Keratinocyte (primary cell): ENCODE measurements around the gene UBAC2. TPM values are rescaled to one million over a fixed set of nuclear protein-coding genes. Genes with fewer than 3 reads are reported as not detected.

Experiments used
- DNase-seq: peaks from one replicate; pipeline ENCODE4 v3.0.0-alpha.2; 2011; ENCODE audit warnings: low read depth, missing footprints, low spot score
- FAIRE-seq: peaks from 2 replicates; lab custom pipeline; 2011; peaks lifted over from hg19 to GRCh38; lab: Jason Lieb, UNC
- H2AFZ ChIP-seq: 2 replicates; pipeline ENCODE4 v1.6.0; 2012; ENCODE audit warnings: low read length, control low read depth, inconsistent platforms; ENCODE audit not compliant: control insufficient read depth
- H3K27ac ChIP-seq: 2 replicates; pipeline ENCODE4 v1.5.1; 2011; ENCODE audit warnings: low read length; ENCODE audit not compliant: control insufficient read depth, insufficient read depth
- H3K27me3 ChIP-seq: 3 replicates; pipeline ENCODE4 v1.6.0; 2011; ENCODE audit warnings: low read length; ENCODE audit not compliant: control insufficient read depth, insufficient read depth; ENCODE audit errors: extremely low read depth
- H3K36me3 ChIP-seq, 2 experiments: 2 replicates in 1 of 2; 3 replicates in 1 of 2; pipeline ENCODE4 v1.5.1; 2011; ENCODE audit warnings: low read length in 2 of 2, mild to moderate bottlenecking in 1 of 2; ENCODE audit not compliant: control insufficient read depth in 2 of 2, insufficient read depth in 2 of 2; ENCODE audit errors: extremely low read depth in 1 of 2
- H3K4me1 ChIP-seq: 3 replicates; pipeline ENCODE4 v1.5.1; 2011; ENCODE audit warnings: low read length; ENCODE audit not compliant: control insufficient read depth, insufficient read depth; ENCODE audit errors: extremely low read depth
- H3K4me2 ChIP-seq: 3 replicates; pipeline ENCODE4 v1.6.0; 2011; ENCODE audit warnings: low read depth, low read length; ENCODE audit not compliant: control insufficient read depth, insufficient read depth; ENCODE audit errors: extremely low read depth
- H3K4me3 ChIP-seq, 3 experiments: fragments of 200-600 bp in 1 of 3; sonication (generic) in 1 of 3; 2 replicates in 2 of 3; 3 replicates in 1 of 3; pipeline ENCODE4 v1.5.1; 2011 to 2016; ENCODE audit warnings: low read length in 3 of 3, mild to moderate bottlenecking in 3 of 3, control low read depth in 2 of 3, inconsistent platforms in 1 of 3, low read depth in 1 of 3, mixed read lengths in 1 of 3, mixed run types in 1 of 3, moderate library complexity in 1 of 3; ENCODE audit not compliant: control insufficient read depth in 2 of 3, insufficient read depth in 2 of 3; ENCODE audit errors: extremely low read depth in 1 of 3
- H3K79me2 ChIP-seq: 2 replicates; pipeline ENCODE4 v1.6.0; 2012; ENCODE audit warnings: low read length; ENCODE audit not compliant: control insufficient read depth, insufficient read depth
- H3K9ac ChIP-seq: 3 replicates; pipeline ENCODE4 v1.6.0; 2011; ENCODE audit warnings: low read length; ENCODE audit not compliant: control insufficient read depth, insufficient read depth; ENCODE audit errors: extremely low read depth
- H3K9me1 ChIP-seq: 3 replicates; pipeline ENCODE4 v1.6.0; 2011; ENCODE audit warnings: low read length; ENCODE audit not compliant: control insufficient read depth, insufficient read depth; ENCODE audit errors: extremely low read depth
- H3K9me3 ChIP-seq: 2 replicates; pipeline ENCODE4 v1.5.1; 2012; ENCODE audit warnings: low read depth, low read length; ENCODE audit not compliant: control insufficient read depth
- H4K20me1 ChIP-seq: 3 replicates; pipeline ENCODE4 v1.6.0; 2011; ENCODE audit warnings: low read length; ENCODE audit not compliant: control insufficient read depth, insufficient read depth; ENCODE audit errors: extremely low read depth
- EZH2 ChIP-seq: IDR thresholded peaks from one replicate; pipeline ENCODE4 v1.6.1; 2012; ENCODE audit warnings: inconsistent platforms, mild to moderate bottlenecking, low read length, moderate library complexity
- dilution Hi-C: fragments of 300-500 bp; cut with MboI; formaldehyde crosslinking; loops from one replicate; pipeline ENCODE4 v1.7.0; 2020; ENCODE audit warnings: low sequenced_read_pairs; ENCODE audit not compliant: extremely low pct_ligation_motif_present
- polyA plus RNA-seq, 5 experiments: library from polyadenylated mRNA; depleted of rRNA in 3 of 5; stranded (reverse) in 3 of 5; stranded (forward) in 1 of 5; unstranded in 1 of 5; fragments of >200 nt; gene quantifications; 1 replicate in 1 of 5; 2 replicates in 3 of 5; 3 replicates in 1 of 5; pipeline versions ENCODE4 v1.2.1 to v1.2.3, GENCODE V29; 2011 to 2012; ENCODE audit warnings: missing spikeins in 2 of 5, low read depth in 1 of 5, low replicate concordance in 1 of 5
- TF ChIP-seq, protein P1 (sequence below), 3 experiments: IDR thresholded peaks in 1 of 3; conservative IDR thresholded peaks in 1 of 3; optimal IDR thresholded peaks in 1 of 3; 2 replicates in 2 of 3; 3 replicates in 1 of 3; pipeline versions ENCODE3 to v1.5.1; 2011; ENCODE audit warnings: low read length in 3 of 3, mild to moderate bottlenecking in 3 of 3, moderate library complexity in 2 of 3, control low read depth in 1 of 3, inconsistent platforms in 1 of 3; ENCODE audit not compliant: insufficient read depth in 2 of 3; ENCODE audit errors: extremely low read depth in 1 of 3

UBAC2 gene
- polyA plus RNA-seq, 1 donor (not counting 4 experiments of a cell fraction or from before 2014, with no cell fraction given) = 104 TPM

DNA sequence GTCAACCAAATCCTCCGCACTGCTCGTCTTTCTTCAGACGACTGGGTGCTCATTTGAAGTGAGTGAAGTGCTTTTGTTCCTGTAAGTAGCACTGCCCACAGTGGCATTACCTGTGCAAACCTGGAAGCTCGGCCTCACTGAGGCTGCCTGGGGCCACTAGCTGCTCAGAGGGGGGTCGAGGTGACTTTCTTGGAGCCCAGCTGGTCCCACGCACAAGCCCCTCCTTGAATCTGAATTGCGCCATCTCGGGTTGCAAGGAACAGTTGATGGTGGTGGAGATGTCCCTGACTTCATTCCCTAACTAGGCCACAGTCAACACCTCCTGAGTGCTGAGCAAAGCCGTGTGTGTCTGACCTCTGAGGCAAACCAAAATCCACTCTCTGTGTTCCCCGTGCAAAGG lies 185.8 kb downstream of the UBAC2 start:
- DNase-seq (no peak), FAIRE-seq (no peak)
- Histone ChIP-seq H3K4me3 (no peak overlapping the region), H3K27me3 (no peaks in the 10 kb centered on the region), H3K9ac (no peak overlapping the region), H3K36me3 (peaks cover 0 to 1% of the 10 kb centered on the region in 2 experiments), H3K9me3 (no peaks in the 10 kb centered on the region), H4K20me1 (no peaks in the 10 kb centered on the region), H3K79me2 (no peaks in the 10 kb centered on the region), H3K9me1 (no peaks in the 10 kb centered on the region), H3K27ac (no peak overlapping the region), H2AFZ (no peak overlapping the region), H3K4me1 (no peaks in the 10 kb centered on the region), H3K4me2 (no peak overlapping the region)
- TF ChIP-seq, protein P1, sequence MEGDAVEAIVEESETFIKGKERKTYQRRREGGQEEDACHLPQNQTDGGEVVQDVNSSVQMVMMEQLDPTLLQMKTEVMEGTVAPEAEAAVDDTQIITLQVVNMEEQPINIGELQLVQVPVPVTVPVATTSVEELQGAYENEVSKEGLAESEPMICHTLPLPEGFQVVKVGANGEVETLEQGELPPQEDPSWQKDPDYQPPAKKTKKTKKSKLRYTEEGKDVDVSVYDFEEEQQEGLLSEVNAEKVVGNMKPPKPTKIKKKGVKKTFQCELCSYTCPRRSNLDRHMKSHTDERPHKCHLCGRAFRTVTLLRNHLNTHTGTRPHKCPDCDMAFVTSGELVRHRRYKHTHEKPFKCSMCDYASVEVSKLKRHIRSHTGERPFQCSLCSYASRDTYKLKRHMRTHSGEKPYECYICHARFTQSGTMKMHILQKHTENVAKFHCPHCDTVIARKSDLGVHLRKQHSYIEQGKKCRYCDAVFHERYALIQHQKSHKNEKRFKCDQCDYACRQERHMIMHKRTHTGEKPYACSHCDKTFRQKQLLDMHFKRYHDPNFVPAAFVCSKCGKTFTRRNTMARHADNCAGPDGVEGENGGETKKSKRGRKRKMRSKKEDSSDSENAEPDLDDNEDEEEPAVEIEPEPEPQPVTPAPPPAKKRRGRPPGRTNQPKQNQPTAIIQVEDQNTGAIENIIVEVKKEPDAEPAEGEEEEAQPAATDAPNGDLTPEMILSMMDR (optimal IDR thresholded peaks at IDR 0.05 in 1 of 3, IDR thresholded peaks at IDR 0.05 in 1 of 3, conservative IDR thresholded peaks at IDR 0.05 in 1 of 3; ENCODE audit: extremely low read depth in 1 of 3, insufficient read depth in 2 of 3, low read length in 3 of 3) = no peak
- no peak for TF ChIP-seq EZH2
- dilution Hi-C loops = no loop called here

DNA sequence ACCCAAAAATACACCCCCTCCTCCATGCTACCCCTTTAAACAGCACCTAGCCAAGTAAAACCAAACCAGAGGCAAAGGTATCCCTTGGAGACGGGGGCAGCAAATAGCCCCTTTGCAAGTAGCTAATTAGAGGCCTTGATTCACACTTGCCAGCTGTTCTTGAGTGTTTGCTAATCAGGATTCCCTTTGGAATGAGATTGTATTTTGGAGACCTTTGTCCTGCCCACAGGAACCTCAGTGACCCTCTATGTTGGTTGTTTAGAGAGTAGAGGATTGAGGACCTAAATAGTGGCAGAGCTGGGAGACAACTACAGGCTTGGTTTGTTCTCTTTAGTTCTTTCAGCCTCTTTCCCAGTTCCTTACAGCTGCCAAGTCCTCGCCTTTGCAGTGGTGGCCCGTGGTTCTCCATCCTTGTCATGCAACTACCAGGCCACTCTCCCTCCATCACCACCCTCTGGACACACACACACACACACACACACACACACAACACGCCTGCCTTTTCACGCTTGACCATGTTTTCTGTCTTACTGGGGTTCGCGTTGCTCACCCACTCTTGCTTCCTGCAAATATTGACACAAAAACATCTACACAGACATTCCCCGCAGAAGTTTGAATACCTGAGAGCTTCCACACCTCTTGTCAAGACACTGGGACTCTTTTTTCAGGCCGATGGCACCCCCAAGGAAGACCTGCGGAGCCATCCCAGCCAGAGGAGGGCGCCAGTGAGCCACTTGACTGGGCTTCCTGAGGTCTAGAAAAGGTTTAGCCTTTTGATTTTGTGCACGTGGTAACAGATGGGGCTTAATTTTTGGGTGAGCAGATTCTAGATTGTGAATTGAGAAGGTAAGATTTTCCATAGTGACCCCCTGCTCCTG lies 186.5 kb downstream of the UBAC2 start:
- Histone ChIP-seq H3K27me3 (peaks cover 2% of the 10 kb centered on the region), H3K9me1 (no peaks in the 10 kb centered on the region), H3K9ac (no peak overlapping the region), H3K4me1 (no peaks in the 10 kb centered on the region), H4K20me1 (no peaks in the 10 kb centered on the region), H3K4me2 (no peak overlapping the region), H3K9me3 (no peaks in the 10 kb centered on the region), H2AFZ (no peak overlapping the region), H3K79me2 (no peaks in the 10 kb centered on the region), H3K27ac (no peak overlapping the region), H3K36me3 (peaks cover 0 to 1% of the 10 kb centered on the region in 2 experiments), H3K4me3 (no peak overlapping the region)
- FAIRE-seq = no peak
- dilution Hi-C loops = no loop called here
- DNase-seq = no peak
- TF ChIP-seq, protein P1 (optimal IDR thresholded peaks at IDR 0.05 in 1 of 3, IDR thresholded peaks at IDR 0.05 in 1 of 3, conservative IDR thresholded peaks at IDR 0.05 in 1 of 3; ENCODE audit: extremely low read depth in 1 of 3, insufficient read depth in 2 of 3, low read length in 3 of 3) = peak; percentile 59 to 82 (median 68)
- TF ChIP-seq EZH2 = no peak
